Measurements from ENCODE around the gene NDUFB7.
"Not testable (repeated sequence)": the region's sequence is repeated elsewhere in the genome, so short reads cannot be mapped to it uniquely, and the experiment has no call there.

The NDUFB7 gene
- long read RNA-seq, donor 1, transcript NDUFB7-201 (3 exons, 531 nt): major isoform, 321 of 339 reads
- long read RNA-seq, donor 1, partial matches to known transcripts: 18 of 339 reads
- long read RNA-seq, donor 1, other reads (novel, unspliced or antisense): 0 of 339 reads
- long read RNA-seq, donor 2, transcript NDUFB7-201 (3 exons, 531 nt): major isoform, 195 of 195 reads
- long read RNA-seq, donor 2, partial matches to known transcripts: 0 of 195 reads
- long read RNA-seq, donor 2, other reads (novel, unspliced or antisense): 0 of 195 reads
- long read RNA-seq, donor 3, transcript NDUFB7-201 (3 exons, 531 nt): major isoform, 79 of 79 reads
- long read RNA-seq, donor 3, partial matches to known transcripts: 0 of 79 reads
- long read RNA-seq, donor 3, other reads (novel, unspliced or antisense): 0 of 79 reads
- long read RNA-seq, donor 4, transcript NDUFB7-201 (3 exons, 531 nt): major isoform, 146 of 152 reads
- long read RNA-seq, donor 4, partial matches to known transcripts: 6 of 152 reads
- long read RNA-seq, donor 4, other reads (novel, unspliced or antisense): 0 of 152 reads
- long read RNA-seq, donor 5, transcript NDUFB7-201 (3 exons, 531 nt): major isoform, 171 of 183 reads
- long read RNA-seq, donor 5, partial matches to known transcripts: 12 of 183 reads
- long read RNA-seq, donor 5, other reads (novel, unspliced or antisense): 0 of 183 reads
- long read RNA-seq, donor 6, transcript NDUFB7-201 (3 exons, 531 nt): major isoform, 148 of 164 reads
- long read RNA-seq, donor 6, partial matches to known transcripts: 15 of 164 reads
- long read RNA-seq, donor 6, other reads (novel, unspliced or antisense): 0 of 164 reads
- long read RNA-seq, donor 7: 0 reads
- long read RNA-seq, donor 8, transcript NDUFB7-201 (3 exons, 531 nt): major isoform, 180 of 185 reads
- long read RNA-seq, donor 8, partial matches to known transcripts: 5 of 185 reads
- long read RNA-seq, donor 8, other reads (novel, unspliced or antisense): 0 of 185 reads

DNA sequence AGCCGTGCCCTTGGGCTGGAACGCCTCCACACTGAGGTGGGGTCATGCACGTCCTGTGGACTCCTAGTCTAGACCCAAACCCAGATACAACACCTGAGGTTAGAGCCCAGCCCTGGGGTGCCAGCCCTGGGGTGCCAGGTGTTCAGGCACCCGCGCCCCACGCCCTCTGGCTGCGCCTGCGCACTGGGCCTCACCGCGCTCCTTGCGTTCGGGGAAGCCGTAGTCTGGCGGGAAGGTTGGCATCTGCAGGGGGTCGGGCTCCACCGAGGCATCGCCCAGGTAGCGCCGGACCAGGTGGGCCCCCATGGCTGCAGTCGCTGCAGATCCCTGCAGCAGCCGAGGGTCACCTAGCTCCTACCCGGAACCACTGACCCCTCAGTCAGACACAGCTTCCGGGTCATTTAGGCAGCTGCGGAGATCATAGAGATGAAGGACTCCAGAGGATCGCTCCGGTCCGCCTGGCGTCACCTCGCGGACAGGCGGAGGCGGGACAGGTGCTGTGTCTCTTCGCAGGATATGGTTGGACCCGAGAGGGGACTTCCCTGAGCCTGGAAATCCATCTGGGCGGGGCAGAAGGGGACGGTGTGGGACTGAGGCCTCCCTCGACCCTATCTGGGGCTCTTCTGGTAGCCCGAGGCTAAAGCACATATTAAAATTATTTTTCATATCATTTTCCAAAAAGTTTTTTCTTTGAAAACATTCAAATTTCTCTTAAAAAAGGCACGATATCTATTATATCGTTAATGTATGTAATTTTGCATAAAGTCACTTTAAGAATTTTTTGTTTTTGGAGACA is at the start of gene NDUFB7:
Gene NDUFB7 (minus strand): TSS at position 372 of the 796 bp plus-strand sequence. CDS start 66 bp downstream, at position 306.
- peak; percentile 82 for DNase-seq

GRCh38 chr19:14619404-14619803 is 47.5 kb upstream of the NDUFB7 start:
- no peak for DNase-seq

DNA sequence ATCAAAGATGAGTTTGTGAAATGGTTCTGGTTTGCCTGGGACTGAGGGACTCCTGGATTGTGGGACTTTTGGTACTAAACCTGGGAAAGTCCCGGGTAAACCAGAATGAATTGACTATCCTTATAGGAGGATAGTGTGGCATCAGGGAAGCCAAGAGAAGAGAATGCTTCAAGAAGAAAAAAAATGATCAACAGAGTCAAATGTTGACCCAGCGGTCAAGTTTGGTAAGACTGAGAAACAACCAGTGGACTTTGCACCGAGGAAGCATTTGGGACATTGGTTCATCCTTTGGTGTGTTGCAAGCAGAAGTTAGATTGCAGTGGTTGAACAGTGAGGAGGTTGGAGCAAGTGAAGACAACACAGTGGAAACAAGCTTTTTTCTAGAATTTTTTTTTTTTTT is 44.5 kb upstream of the NDUFB7 start:
- no peak for DNase-seq

- DNase-seq: no peak
These were observed 43.8 kb upstream of the NDUFB7 start for GRCh38 chr19:14615623-14616022.

DNA sequence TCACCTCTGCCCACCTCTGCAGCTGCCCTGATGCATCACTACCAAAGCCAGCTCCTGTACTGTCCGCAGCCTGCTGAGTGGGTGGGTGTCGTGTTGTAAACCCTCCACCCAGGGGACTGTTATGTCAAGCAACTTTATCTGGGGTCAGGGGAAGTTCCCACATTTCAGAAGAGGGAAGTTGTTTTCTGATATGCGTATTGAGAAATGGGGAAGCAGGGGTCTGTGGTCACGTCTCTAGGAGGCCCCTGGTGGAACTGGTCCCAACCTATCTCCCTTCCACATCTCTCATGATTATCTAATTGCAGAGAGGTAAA is 42.2 kb upstream of the NDUFB7 start:
- DNase-seq: no peak

DNA sequence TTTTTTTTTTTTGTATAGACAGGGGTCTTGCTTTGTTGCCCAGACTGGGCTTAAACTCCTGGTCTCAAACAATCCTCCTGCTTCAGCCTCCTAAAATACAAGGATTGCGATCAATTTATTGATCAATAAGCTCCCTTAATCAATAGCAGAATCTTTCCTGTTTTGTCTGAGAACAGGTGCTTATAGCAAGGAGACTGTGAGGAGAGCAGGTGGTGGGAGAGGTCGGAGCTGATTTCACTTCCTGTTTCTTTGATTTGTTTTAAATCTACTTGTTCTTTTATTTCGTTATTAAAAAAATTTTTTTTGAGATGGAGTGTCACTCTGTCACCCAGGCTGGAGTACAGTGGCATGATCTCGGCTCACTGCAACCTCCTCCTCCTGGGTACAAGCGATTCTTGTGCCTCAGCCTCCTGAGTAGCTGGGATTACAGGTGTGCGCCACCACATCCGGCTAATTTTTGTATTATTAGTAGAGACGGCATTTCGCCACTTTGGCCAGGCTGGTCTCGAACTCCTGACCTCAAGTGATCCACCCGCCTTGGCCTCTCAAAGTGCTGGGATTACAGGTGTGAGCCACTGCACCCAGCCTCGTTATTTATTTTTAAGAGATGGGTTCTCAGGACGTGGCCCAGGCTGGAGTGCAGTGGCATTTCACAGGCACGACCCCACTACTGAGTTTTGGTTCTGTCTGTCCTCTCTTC is 41.7 kb upstream of the NDUFB7 start:
- not testable (repeated sequence) for DNase-seq

- no peak for DNase-seq
These were observed 40.8 kb upstream of the NDUFB7 start for GRCh38 chr19:14612657-14613056.

- not testable (repeated sequence) for DNase-seq
These were observed 40.4 kb upstream of the NDUFB7 start for GRCh38 chr19:14612242-14612641.

DNA sequence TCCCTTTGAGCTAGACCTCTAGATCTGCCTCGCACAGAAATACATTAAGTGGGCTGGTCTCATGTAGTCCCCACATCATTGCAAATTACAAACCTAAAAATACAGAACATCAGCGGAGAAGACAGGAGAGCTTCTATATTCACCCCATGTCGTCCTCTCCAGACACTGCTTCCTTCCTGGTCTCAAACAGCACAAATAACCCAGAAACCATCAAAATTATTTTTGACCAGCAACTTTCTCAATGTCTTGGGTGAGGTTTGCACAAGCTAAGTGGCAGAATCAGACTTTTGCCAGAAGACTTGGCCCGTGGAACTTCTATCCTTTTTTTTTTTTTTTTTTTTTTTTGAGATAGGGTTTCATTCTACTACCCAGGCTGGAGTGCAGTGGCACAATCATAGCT is 39.2 kb upstream of the NDUFB7 start:
- DNase-seq: no peak

- no peak for DNase-seq
These were observed 34.8 kb upstream of the NDUFB7 start for GRCh38 chr19:14606627-14607026.

DNA sequence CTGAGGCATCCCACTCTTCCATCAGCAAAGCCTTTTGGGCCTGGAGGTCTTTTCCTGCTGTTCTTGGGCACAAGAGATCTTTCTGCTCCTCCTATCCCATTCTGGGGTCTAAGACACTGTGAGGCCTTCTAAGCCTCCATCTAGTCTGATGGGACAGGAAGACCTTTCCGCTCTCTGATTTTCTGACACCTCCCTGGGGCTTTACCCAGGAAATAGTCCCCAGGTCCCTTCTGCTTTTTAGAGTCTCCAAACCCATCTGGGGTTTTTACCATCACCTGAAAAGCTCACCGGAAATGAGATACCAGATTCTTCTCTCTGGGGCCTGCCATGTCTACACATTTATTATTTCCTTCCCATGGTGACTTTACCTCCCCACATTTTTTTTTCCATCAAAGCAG is 32.1 kb upstream of the NDUFB7 start:
- no peak for DNase-seq

DNA sequence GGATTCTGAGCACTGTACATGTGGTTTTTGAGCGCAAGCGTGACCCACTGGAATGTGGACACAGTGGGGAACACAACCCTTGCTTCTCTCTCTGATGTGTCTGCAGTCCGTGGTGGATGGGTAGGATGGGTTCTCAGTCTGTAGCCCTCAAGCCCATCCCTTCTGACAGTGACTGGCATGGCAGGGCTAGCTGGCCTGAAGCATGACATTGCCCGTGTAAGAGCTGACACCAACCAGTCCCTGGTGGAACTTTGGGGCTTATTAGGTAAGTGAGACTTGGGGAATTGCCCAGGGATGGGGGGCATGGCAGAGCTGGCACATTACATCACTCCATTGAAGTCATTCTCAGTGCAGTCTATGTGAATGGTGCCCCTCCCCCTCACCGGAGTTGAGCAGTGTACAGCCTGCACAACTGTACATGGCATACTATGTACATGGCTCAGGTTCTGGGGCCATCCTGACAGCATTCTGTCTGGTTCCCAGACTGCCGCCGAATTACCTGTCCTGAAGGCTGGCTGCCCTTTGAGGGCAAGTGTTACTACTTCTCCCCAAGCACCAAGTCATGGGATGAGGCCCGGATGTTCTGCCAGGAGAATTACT is 27.8 kb upstream of the NDUFB7 start:
- DNase-seq: no peak

DNA sequence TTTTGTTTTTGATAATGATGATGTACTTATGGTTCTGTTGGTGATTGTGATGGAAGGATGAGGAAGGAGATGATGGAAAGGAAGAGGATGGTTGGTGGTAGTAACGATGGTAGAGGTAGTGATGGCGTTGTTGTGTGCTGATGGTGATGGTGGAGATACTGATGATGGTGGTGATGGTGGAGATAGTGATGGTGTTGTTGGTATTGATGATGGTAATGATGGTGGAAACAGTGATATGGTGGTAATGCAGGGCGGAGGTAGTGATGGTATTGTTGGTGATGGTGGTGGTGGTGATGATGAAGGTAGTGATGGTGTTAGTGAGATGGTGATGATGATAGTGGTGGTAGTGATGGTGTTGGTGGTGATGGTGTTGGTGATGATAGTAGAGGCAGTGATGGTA is 23.7 kb upstream of the NDUFB7 start:
- DNase-seq: no peak

- DNase-seq: not testable (repeated sequence)
These were observed 17.6 kb upstream of the NDUFB7 start for GRCh38 chr19:14589433-14589832.

DNA sequence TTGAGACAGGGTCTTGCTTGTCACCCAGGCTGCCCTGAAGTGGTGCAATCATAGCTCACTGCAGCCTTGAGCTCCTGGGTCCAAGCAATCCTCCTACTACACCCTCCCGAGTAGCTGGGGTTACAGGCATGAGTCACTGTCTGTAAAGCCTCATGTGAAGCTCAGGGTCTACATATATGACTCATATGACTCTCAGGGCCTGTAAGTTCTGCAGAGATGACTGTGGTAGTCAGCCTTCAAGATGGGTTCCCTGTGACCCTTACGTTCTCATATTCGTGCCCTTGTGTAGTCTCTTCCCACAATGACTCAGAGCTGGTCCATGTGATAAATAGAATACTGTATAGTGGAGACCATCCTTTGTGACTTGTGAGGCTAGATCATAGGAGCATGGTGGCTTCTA is 13.3 kb upstream of the NDUFB7 start:
- DNase-seq: not testable (repeated sequence)

DNA sequence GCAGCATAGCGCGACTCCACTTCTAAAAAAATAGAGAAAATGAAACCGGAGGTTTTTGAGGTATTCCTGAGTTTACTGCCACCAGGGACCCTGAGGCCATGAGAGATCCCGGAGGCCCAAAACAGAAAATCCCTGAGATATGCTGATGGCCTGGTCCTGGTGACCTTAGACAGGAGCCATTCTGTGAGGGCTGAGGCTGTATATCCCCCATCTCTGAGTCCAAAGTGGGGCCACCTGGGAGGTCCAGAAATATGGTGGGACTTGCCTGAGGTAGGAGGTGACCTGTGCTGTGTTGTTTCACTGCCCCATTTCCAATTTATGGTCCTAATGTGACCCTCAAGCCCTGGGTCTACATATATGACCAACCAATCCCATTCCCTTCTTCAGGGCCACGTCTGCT is 12.5 kb upstream of the NDUFB7 start:
- DNase-seq: not testable (repeated sequence)

DNA sequence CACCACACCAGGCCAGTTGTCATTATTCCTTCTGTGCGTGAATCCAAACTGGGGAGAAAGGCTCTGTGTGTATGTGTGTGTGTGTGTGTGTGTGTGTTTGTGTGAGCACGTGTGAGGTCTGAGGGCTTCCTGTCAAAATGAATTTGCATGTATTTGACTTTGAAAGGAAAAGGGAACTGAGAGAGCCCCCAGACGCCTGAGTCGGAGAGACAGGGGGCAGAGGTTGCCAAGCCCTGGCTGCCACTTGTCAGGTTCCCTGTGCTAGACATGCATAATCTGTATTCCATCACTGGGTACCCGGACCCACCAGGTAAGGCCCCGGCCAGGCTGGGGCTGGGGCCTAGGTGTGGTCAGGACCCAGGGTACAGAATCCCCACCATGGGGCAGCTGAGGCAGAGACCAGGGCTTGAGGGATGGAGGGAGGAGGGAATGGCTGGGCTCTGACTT is 11.1 kb upstream of the NDUFB7 start, which contains the start of gene CLEC17A:
Gene CLEC17A (plus strand): TSS at position 191 of the 447 bp plus-strand sequence. CDS start 77 bp downstream, at position 268.
- DNase-seq: no peak

- no peak for DNase-seq
These were observed 8.9 kb upstream of the NDUFB7 start for GRCh38 chr19:14580623-14581237.

DNA sequence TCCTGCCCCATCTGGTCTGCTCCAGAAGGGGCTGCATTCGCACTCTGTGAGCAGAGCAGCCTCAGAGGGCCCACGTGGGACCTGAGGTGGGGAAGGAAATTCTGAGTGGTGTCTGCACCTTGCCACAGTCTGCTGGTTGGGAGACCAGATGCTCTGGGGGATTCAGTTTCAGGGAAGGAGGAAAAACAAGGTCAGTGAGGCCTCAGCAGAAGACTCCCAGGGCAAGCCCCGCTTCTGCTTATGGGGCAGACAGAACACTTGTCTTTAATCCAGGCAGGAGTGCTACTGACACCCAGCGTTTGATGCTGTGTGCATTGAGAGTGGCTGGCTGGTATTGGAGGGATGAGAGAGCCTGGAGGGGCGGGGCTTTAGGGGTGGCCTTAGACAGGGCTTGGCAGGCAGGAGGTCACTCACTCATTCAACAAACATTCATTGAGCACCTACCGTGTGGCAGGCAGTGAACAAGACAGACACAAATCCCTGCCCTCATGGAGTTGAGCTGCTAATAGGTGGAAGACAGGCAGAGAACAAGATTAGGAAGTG is 6.1 kb upstream of the NDUFB7 start:
- DNase-seq: no peak

GRCh38 chr19:14577264-14577663 is 5.4 kb upstream of the NDUFB7 start:
- DNase-seq: no peak
